Transverse colon (tissue), 4 donors: ENCODE data around the gene WSCD2. TPM values are rescaled to one million over a fixed set of nuclear protein-coding genes. Genes with fewer than 3 reads are reported as not detected.

Experiments used
- DNase-seq: peaks from one replicate; pipeline ENCODE4 v3.0.0-alpha.2; 2019
- H3K27ac ChIP-seq, 4 donors: fragments of 200-600 bp; sonication (generic); 2 replicates each; pipeline ENCODE4 v1.5.1; 2016 to 2018; ENCODE audit warnings: inconsistent platforms in 4 of 4
- H3K27me3 ChIP-seq: fragments of 200-600 bp; sonication (generic); 2 replicates; pipeline ENCODE4 v1.5.1; 2017; ENCODE audit warnings: inconsistent platforms
- H3K36me3 ChIP-seq, 4 donors: fragments of 200-600 bp; sonication (generic); 2 replicates each; pipeline ENCODE4 v1.5.1; 2017 to 2019; ENCODE audit warnings: inconsistent platforms in 4 of 4
- H3K4me1 ChIP-seq, 4 donors: fragments of 200-600 bp; sonication (generic); 2 replicates each; pipeline ENCODE4 v1.5.1; 2017 to 2020; ENCODE audit warnings: inconsistent platforms in 4 of 4
- H3K4me3 ChIP-seq, 4 donors: fragments of 200-600 bp; sonication (generic); 1 replicate in 1 of 4; 2 replicates in 3 of 4; pipeline versions ENCODE4 v1.5.1 to v1.6.1; 2017 to 2019; ENCODE audit warnings: inconsistent platforms in 4 of 4
- H3K9me3 ChIP-seq, 2 donors: fragments of 200-600 bp; sonication (generic); 2 replicates each; pipeline ENCODE4 v1.5.1; 2017 to 2019; ENCODE audit warnings: inconsistent platforms in 2 of 2
- EP300 ChIP-seq: sonication (generic); formaldehyde crosslinking; IDR thresholded peaks from one replicate; pipeline ENCODE4 v1.6.1; 2017; ENCODE audit warnings: antibody characterized with exemption, low read depth
- POLR2A ChIP-seq: fragments of 450-650 bp; IDR thresholded peaks from one replicate; pipeline ENCODE4 v1.6.1; 2016; ENCODE audit warnings: antibody characterized with exemption, mild to moderate bottlenecking, moderate library complexity
- POLR2AphosphoS5 ChIP-seq, 3 donors: sonication (generic); formaldehyde crosslinking; IDR thresholded peaks; one replicate each; pipeline ENCODE4 v1.6.1; 2016; ENCODE audit warnings: antibody characterized with exemption in 3 of 3
- WGBS, 2 donors: methylation state at CpG; one replicate each; pipeline ENCODE4 v1.1.5; 2018; ENCODE audit warnings: low coverage in 1 of 2; 5-methylcytosine and 5-hydroxymethylcytosine counted together
- in situ Hi-C, 4 donors: fragments of 200-750 bp; cut with MboI; loops; one replicate each; pipeline versions ENCODE4 v1.15.0 to v1.15.1; 2017; ENCODE audit warnings: low sequenced_read_pairs in 3 of 4, low pct_ligation_motif_present in 1 of 4, low pct_unique_long_range_greater_than_20kb in 1 of 4
- intact Hi-C: fragments of 100-400 bp; cut with DNase I; formaldehyde crosslinking; loops from one replicate; pipeline ENCODE4 v1.15.1; 2023; ENCODE audit warnings: low total_unique reads
- total RNA-seq, 4 donors: library from RNA; depleted of rRNA; stranded (reverse); fragments of >200 nt; gene quantifications; one replicate each; pipeline ENCODE4 v1.1.0, GENCODE V29; 2016
- TF ChIP-seq, protein P1 (sequence below), 5 experiments: fragments of 200-600 bp in 3 of 5; fragments of 450-650 bp in 2 of 5; sonication (generic) in 3 of 5; IDR thresholded peaks; 1 replicate in 2 of 5; 2 replicates in 3 of 5; pipeline ENCODE4 v1.5.1; 2016 to 2017; ENCODE audit warnings: antibody characterized with exemption in 5 of 5, inconsistent platforms in 3 of 5, mild to moderate bottlenecking in 2 of 5, moderate library complexity in 1 of 5

The WSCD2 gene
- total RNA-seq, 4 donors from 2014 or later, result 0.16 to 46.6 (median 1.1) TPM; not detected in 1

- TF ChIP-seq, protein P1, sequence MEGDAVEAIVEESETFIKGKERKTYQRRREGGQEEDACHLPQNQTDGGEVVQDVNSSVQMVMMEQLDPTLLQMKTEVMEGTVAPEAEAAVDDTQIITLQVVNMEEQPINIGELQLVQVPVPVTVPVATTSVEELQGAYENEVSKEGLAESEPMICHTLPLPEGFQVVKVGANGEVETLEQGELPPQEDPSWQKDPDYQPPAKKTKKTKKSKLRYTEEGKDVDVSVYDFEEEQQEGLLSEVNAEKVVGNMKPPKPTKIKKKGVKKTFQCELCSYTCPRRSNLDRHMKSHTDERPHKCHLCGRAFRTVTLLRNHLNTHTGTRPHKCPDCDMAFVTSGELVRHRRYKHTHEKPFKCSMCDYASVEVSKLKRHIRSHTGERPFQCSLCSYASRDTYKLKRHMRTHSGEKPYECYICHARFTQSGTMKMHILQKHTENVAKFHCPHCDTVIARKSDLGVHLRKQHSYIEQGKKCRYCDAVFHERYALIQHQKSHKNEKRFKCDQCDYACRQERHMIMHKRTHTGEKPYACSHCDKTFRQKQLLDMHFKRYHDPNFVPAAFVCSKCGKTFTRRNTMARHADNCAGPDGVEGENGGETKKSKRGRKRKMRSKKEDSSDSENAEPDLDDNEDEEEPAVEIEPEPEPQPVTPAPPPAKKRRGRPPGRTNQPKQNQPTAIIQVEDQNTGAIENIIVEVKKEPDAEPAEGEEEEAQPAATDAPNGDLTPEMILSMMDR (IDR thresholded peaks at IDR 0.05), result no peak
- no peak for TF ChIP-seq EP300
- no peak for TF ChIP-seq POLR2A
- Histone ChIP-seq H3K9me3 (no peaks in the 10 kb centered on the region), H3K27me3 (no peaks in the 10 kb centered on the region), H3K4me3 (no peak overlapping the region), H3K27ac (no peak overlapping the region), H3K36me3 (no peaks in the 10 kb centered on the region), H3K4me1 (no peaks in the 10 kb centered on the region)
- in situ Hi-C loops, result no loop called here
- intact Hi-C loops, result no loop called here
- WGBS, 2 donors, result 70 to 91% methylated on average over 1 to 9 of the region's 9 CpGs
- no peak for DNase-seq
These were observed 75.3 kb downstream of the WSCD2 start for GRCh38 chr12:108204117-108204987.

DNA sequence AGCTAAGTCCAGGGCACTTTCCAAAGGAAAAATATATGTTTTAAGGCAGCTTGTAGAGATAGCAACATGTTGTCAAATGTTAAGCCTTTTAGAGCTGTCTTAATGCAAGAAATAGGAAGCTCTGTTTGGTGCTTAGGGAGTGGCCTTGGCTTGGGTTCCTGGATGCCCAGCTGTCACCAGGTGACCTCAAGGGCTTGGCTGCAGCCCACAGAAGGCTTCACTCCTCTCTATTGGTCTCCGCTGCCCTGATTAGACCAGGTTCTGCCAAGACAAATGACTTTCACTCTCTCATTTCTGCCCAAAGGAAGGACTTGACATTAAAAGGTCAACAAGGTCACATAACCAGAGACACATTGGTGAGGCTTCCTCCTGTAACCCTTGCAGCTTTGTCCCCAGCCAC is 76.8 kb downstream of the WSCD2 start:
- H3K27me3 ChIP-seq, result no peaks in the 10 kb centered on the region
- H3K9me3 ChIP-seq, result no peaks in the 10 kb centered on the region
- in situ Hi-C loops (no loop called here), intact Hi-C loops (no loop called here)
- H3K27ac ChIP-seq, result no peak overlapping the region
- TF ChIP-seq EP300, result no peak
- TF ChIP-seq, protein P1 (IDR thresholded peaks at IDR 0.05), result no peak
- no peak for TF ChIP-seq POLR2AphosphoS5 (IDR thresholded peaks at IDR 0.05)
- TF ChIP-seq POLR2A, result no peak
- 100% methylated on average over 1 of the region's 1 CpG; no CpG with 5 or more reads in 1 of the 2 donors for WGBS, 2 donors
- no peak overlapping the region for H3K4me3 ChIP-seq
- no peaks in the 10 kb centered on the region for H3K36me3 ChIP-seq
- no peak for DNase-seq
- no peaks in the 10 kb centered on the region for H3K4me1 ChIP-seq

- Histone ChIP-seq H3K27me3 (no peaks in the 10 kb centered on the region), H3K4me1 (no peaks in the 10 kb centered on the region), H3K9me3 (no peaks in the 10 kb centered on the region), H3K4me3 (no peak overlapping the region), H3K27ac (no peak overlapping the region), H3K36me3 (no peaks in the 10 kb centered on the region)
- 35 to 40% methylated on average over 1 to 3 of the region's 3 CpGs for WGBS, 2 donors
- intact Hi-C loops, result no loop called here
- in situ Hi-C loops, result no loop called here
- DNase-seq, result no peak
- TF ChIP-seq POLR2A, result no peak
- TF ChIP-seq, protein P1 (IDR thresholded peaks at IDR 0.05), result no peak
- no peak for TF ChIP-seq POLR2AphosphoS5 (IDR thresholded peaks at IDR 0.05)
- TF ChIP-seq EP300, result no peak
These were observed 79.0 kb downstream of the WSCD2 start for GRCh38 chr12:108207791-108208730.

- TF ChIP-seq POLR2AphosphoS5 (IDR thresholded peaks at IDR 0.05), result no peak
- TF ChIP-seq POLR2A, result no peak
- TF ChIP-seq EP300, result no peak
- TF ChIP-seq, protein P1 (IDR thresholded peaks at IDR 0.05), result no peak
- Histone ChIP-seq H3K9me3 (no peaks in the 10 kb centered on the region), H3K27ac (no peak overlapping the region), H3K36me3 (no peaks in the 10 kb centered on the region), H3K27me3 (no peaks in the 10 kb centered on the region), H3K4me3 (no peak overlapping the region), H3K4me1 (no peaks in the 10 kb centered on the region)
- in situ Hi-C loops (no loop called here), intact Hi-C loops (no loop called here)
- no peak for DNase-seq
- 93% methylated on average over 22 of the region's 22 CpGs; no CpG with 5 or more reads in 1 of the 2 donors for WGBS, 2 donors
These were observed 80.9 kb downstream of the WSCD2 start for GRCh38 chr12:108210001-108210400.
